Measurements from ENCODE around the gene FAM168B. TPM values are rescaled to one million over a fixed set of nuclear protein-coding genes. Genes with fewer than 3 reads are reported as not detected.

FAM168B gene
- total RNA-seq, 4 donors from 2014 or later = 56.4 to 108 (median 86.9) TPM

- intact Hi-C loops (cut with DNase I; ENCODE audit: low total_unique reads) = no loop called here
- whole genome bisulfite sequencing, 2 donors = 92% methylated on average over 4 of the region's 4 CpGs
- no peak for TF ChIP-seq CTCF (IDR thresholded peaks at IDR 0.05)
- TF ChIP-seq POLR2A (IDR thresholded peaks at IDR 0.05) = no peak
- no peak overlapping the region for H3K4me3 ChIP-seq (ENCODE audit: low read depth, poor library complexity, severe bottlenecking)
- DNase-seq (ENCODE audit: low spot score in 2 of 2) = no peak
These were observed 34.3 kb downstream of the FAM168B start for GRCh38 chr2:131058920-131059319.

GRCh38 chr2:131058214-131058843, 34.9 kb downstream of the FAM168B start:
- 75 to 76% methylated on average over 8 of the region's 8 CpGs for WGBS, 2 donors
- intact Hi-C loops (cut with DNase I; ENCODE audit: low total_unique reads) = no loop called here
- no peak for TF ChIP-seq CTCF (IDR thresholded peaks at IDR 0.05)
- no peak for TF ChIP-seq POLR2A (IDR thresholded peaks at IDR 0.05)
- H3K4me3 ChIP-seq (ENCODE audit: low read depth, poor library complexity, severe bottlenecking) = no peak overlapping the region
- no peak for DNase-seq (ENCODE audit: low spot score in 2 of 2)

DNA sequence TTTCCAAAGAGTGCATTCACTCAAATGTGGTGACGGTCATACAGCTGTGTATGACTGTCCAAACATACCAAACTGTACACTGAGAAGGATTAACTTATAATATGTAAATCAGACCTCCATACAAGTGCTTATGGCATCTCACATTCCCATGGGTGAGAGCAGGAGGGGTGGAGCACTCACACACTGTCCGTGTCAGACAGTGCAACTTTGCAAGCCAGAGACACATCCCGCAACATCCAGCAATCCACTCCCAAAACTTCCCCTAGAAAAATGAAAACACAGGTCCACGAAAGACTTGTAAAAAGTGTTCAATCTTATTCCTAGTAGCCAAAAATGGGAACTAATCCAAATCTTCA, 36.4 kb downstream of the FAM168B start:
- no peak for TF ChIP-seq CTCF (IDR thresholded peaks at IDR 0.05)
- WGBS, 2 donors = 82 to 87% methylated on average over 4 of the region's 4 CpGs
- H3K4me3 ChIP-seq (ENCODE audit: low read depth, poor library complexity, severe bottlenecking) = no peak overlapping the region
- intact Hi-C loops (cut with DNase I; ENCODE audit: low total_unique reads) = no loop called here
- DNase-seq (ENCODE audit: low spot score in 2 of 2) = no peak

- H3K4me3 ChIP-seq (ENCODE audit: low read depth, poor library complexity, severe bottlenecking) = no peak overlapping the region
- 42 to 54% methylated on average over 5 of the region's 5 CpGs for WGBS, 2 donors
- no peak for DNase-seq (ENCODE audit: low spot score in 2 of 2)
- TF ChIP-seq POLR2A (IDR thresholded peaks at IDR 0.05) (no peak), CTCF (IDR thresholded peaks at IDR 0.05) (no peak)
- intact Hi-C loops (cut with DNase I; ENCODE audit: low total_unique reads) = no loop called here
These were observed 36.9 kb downstream of the FAM168B start for GRCh38 chr2:131056204-131056931.

GRCh38 chr2:131055169-131056065, 37.8 kb downstream of the FAM168B start:
- H3K4me3 ChIP-seq (ENCODE audit: low read depth, poor library complexity, severe bottlenecking) = no peak overlapping the region
- TF ChIP-seq CTCF (IDR thresholded peaks at IDR 0.05) (no peak), POLR2A (IDR thresholded peaks at IDR 0.05) (no peak)
- WGBS, 2 donors = 85 to 89% methylated on average over 26 of the region's 26 CpGs
- intact Hi-C loops (cut with DNase I; ENCODE audit: low total_unique reads) = no loop called here
- DNase-seq (ENCODE audit: low spot score in 2 of 2) = no peak
